GM13977 (cell line): ENCODE results near the gene FCN3.

Experiments used
- DNase-seq: peaks from one replicate; pipeline ENCODE4 v3.0.0; 2012; ENCODE audit warnings: low spot score
- in situ Hi-C: fragments of 300-500 bp; cut with MboI; formaldehyde crosslinking; loops from one replicate; pipeline ENCODE4 v1.12.0; 2022; ENCODE audit warnings: low sequenced_read_pairs, low pct_unique_long_range_greater_than_20kb, mixed read lengths, inconsistent platforms; ENCODE audit not compliant: unreplicated experiment
- TF ChIP-seq, protein P1 (sequence below): IDR thresholded peaks from 2 replicates; pipeline ENCODE4 v1.5.1; 2012; ENCODE audit warnings: mild to moderate bottlenecking, control low read depth; ENCODE audit not compliant: insufficient read depth; ENCODE audit errors: extremely low read depth, missing control alignments

FCN3 gene

DNA sequence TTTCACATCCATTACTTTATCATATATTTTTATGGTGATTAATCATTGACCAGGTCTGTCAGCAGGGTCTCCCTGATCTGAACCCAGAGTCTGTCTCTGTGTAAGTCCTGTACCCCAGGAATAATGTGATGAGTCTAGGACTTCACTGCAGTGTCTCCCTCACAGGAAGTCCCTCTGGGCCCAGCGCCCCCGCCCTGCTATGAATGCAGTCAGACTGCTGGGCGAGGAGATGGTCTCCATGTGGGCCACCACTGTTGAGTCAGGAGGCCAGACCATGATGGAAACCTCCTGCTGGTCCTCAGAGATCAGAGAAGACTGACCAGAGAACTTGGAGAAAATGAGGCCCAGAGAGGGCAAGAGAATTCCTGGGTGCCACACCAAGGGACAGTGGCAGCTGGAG, 43.2 kb downstream of the FCN3 start:
- in situ Hi-C loops = no loop called here
- TF ChIP-seq, protein P1, sequence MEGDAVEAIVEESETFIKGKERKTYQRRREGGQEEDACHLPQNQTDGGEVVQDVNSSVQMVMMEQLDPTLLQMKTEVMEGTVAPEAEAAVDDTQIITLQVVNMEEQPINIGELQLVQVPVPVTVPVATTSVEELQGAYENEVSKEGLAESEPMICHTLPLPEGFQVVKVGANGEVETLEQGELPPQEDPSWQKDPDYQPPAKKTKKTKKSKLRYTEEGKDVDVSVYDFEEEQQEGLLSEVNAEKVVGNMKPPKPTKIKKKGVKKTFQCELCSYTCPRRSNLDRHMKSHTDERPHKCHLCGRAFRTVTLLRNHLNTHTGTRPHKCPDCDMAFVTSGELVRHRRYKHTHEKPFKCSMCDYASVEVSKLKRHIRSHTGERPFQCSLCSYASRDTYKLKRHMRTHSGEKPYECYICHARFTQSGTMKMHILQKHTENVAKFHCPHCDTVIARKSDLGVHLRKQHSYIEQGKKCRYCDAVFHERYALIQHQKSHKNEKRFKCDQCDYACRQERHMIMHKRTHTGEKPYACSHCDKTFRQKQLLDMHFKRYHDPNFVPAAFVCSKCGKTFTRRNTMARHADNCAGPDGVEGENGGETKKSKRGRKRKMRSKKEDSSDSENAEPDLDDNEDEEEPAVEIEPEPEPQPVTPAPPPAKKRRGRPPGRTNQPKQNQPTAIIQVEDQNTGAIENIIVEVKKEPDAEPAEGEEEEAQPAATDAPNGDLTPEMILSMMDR = no peak
- DNase-seq = no peak

DNA sequence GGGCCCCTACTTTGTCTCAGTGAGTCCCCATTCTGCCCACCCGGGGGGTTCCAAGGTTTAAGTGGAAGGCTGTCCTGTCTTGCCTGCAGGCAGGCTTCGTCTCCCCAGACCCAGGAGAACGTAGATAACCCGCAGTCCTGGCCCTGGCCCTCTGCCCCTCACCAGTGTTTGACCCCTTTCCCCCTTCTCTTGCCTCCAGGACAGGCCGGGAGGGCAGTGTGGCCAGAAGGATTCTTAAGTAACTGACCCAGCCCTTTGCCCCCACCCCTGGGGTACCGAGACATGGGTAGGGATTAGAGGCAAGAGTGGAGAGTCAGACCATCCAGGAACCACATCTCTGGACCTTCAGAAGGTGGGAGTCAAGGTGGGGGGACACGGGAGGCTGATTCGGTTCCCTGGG, 43.8 kb downstream of the FCN3 start:
- TF ChIP-seq, protein P1 = no peak
- in situ Hi-C loops = no loop called here
- DNase-seq = no peak

DNA sequence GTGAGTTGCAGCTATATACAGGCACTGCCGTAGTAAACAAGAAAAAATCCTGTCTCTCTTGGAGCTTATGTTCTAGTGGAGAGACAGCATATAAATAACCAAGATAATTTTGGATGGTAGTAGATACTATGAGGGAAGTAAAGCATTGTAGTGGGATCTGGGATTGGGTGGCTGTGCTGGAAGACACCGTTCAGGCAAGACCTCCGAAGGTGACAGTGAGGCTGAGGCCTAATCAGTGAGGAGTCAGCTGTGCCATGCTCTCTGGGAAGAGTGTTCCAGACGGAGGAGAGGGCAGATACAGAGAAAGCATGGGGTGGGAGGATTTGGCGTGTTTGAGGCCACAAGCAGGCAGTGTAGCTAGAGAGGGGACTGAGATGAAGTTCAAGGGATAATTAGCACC, 46.7 kb downstream of the FCN3 start:
- in situ Hi-C loops = no loop called here
- TF ChIP-seq, protein P1 = no peak
- DNase-seq = no peak

DNA sequence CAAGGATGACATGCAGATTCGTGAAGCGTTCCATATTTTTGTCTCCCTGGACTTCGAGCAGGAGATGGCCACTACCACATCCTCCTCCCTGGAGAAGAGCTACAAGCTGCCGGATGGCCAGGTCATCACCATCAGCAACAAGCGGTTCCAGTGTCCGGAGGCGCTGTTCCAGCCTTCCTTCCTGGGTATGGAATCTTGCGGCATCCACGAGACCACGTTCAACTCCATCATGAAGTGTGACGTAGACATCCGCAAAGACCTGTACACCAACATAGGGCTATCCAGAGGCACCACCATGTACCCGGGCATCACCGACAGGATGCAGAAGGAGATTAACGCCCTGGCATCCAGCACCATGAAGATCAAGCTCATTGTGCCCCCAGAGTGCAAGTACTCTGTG, 49.3 kb downstream of the FCN3 start:
- in situ Hi-C loops = no loop called here

DNA sequence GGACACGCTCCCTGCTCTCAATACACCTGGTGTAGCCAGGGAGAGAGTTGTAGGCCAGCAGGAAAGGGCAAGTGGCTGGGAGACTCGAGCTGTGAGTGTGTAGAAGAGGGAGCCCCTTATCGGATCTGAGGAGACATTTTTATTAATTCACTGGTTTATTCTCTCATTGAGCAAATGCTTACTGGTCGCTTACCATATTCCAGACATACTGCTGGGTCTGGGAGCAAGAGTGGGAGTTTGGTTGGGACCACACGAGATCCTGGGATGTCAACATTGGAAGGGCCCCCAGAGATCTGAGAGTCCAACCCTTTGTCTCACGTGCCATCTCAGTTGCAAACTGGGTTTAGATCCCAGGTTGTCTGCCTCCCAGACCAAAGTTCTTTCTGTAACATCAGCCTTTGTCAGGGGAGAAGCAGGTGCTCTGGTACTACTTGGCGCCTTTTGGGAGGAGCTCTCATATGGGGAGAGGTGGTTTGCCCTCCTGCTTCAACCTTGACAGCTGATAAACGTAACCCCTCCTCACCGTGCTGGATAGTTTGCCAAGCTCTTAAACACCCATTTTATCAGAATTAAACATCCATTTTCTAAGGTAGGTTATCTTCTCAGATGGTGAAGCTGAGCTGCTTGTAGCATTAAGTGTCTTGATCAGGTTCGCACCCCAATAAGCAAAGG, 51.9 kb downstream of the FCN3 start:
- TF ChIP-seq, protein P1 = no peak
- no peak for DNase-seq
- in situ Hi-C loops = no loop called here

More for the DNA sequence above, 49.3 kb downstream of the FCN3 start:
- no peak for DNase-seq
- TF ChIP-seq, protein P1 = no peak

DNA sequence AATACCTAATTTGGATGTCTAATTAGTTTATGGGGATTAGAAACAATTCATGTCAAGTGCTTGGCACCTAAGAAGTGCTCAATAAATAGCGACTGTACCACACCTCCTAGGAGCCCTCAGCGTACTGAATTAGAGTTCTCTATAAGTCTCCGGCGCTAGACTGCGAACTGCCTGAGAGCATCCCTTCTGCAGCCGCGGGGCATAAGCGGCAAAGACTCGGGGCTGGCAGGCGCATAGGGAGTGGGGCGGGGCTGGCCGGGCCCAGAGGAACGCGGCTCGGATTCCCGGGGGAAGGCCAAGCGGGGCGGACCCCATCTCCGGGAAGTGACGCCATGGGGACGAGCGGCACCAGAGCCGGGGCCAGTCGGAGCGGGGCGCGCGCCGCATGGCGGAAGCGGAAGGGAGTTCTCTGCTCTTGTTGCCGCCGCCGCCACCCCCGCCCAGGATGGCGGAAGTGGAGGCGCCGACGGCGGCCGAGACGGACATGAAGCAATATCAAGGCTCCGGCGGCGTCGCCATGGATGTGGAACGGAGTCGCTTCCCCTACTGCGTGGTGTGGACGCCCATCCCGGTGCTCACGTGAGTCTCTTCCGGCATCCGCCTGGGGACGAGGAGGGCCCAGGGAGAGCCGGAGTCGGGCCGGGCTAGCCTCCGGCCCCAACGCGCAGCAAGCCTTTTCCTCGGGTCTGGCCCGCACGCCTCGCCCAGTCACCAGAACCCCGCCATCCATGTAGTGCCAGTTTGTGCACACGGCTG, 52.6 kb downstream of the FCN3 start, which contains the start of gene TMEM222:
Gene TMEM222, plus strand, starts transcription at position 351 of the 756 bp plus-strand sequence. Its CDS starts 35 bp downstream, at position 386.
- TF ChIP-seq, protein P1 = no peak
- DNase-seq = peak; percentile 98
- in situ Hi-C loops = no loop called here
